Measurements from ENCODE around the gene MAP3K14.

Gene MAP3K14

GRCh38 chr17:45301674-45302073, 15.1 kb downstream of the MAP3K14 start:
- Mint-ChIP-seq H3K9me3 (no peaks in the 10 kb centered on the region), H3K27me3 (ENCODE audit: low read depth, poor library complexity) (peaks cover 2% of the 10 kb centered on the region), H3K27ac (no peak overlapping the region), H3K4me1 (peaks cover 42% of the 10 kb centered on the region), H3K36me3 (ENCODE audit: low read depth) (peaks cover 7% of the 10 kb centered on the region), H3K4me3 (no peak overlapping the region)
- DNase-seq, result no peak
- TF ChIP-seq CTCF (IDR thresholded peaks at IDR 0.05), result no peak

GRCh38 chr17:45300060-45300751, 16.6 kb downstream of the MAP3K14 start:
- Mint-ChIP-seq H3K36me3 (ENCODE audit: low read depth) (peaks cover 10% of the 10 kb centered on the region), H3K4me1 (peaks cover 31% of the 10 kb centered on the region), H3K27ac (peak overlapping the region; percentile 17), H3K9me3 (no peaks in the 10 kb centered on the region), H3K4me3 (no peak overlapping the region), H3K27me3 (ENCODE audit: low read depth, poor library complexity) (peaks cover 2% of the 10 kb centered on the region)
- no peak for DNase-seq
- no peak for TF ChIP-seq CTCF (IDR thresholded peaks at IDR 0.05)

DNA sequence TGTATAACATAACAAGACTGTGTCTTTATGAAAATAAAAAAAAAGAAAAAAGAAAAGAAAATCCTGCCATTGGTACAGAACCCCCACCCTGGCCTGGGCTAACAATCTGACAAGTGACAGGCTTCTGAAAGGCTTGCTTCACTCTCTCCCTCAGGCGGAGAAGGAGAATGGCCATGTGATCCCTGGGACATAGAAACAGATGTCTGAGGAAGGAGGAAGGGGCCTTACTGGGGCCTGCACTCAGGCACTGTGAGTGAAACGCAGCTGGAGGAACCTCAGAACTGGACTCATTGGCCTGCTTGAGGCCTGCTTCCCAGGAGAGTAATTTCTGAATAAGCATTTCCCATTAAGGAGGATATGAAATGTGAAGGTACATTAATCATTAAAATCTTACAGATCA, 17.5 kb downstream of the MAP3K14 start:
- Mint-ChIP-seq H3K27ac (peak overlapping the region; percentile 39), H3K4me1 (peaks cover 28% of the 10 kb centered on the region), H3K9me3 (no peaks in the 10 kb centered on the region), H3K4me3 (no peak overlapping the region), H3K27me3 (ENCODE audit: low read depth, poor library complexity) (peaks cover 2% of the 10 kb centered on the region), H3K36me3 (ENCODE audit: low read depth) (peaks cover 7% of the 10 kb centered on the region)
- DNase-seq, result no peak
- TF ChIP-seq CTCF (IDR thresholded peaks at IDR 0.05), result no peak

GRCh38 chr17:45298546-45299285, 18.1 kb downstream of the MAP3K14 start:
- Mint-ChIP-seq H3K27ac (peak overlapping the region; percentile 19), H3K27me3 (ENCODE audit: low read depth, poor library complexity) (peaks cover 2% of the 10 kb centered on the region), H3K4me3 (no peak overlapping the region), H3K9me3 (no peaks in the 10 kb centered on the region), H3K4me1 (peaks cover 35% of the 10 kb centered on the region), H3K36me3 (ENCODE audit: low read depth) (peaks cover 5% of the 10 kb centered on the region)
- no peak for DNase-seq
- no peak for TF ChIP-seq CTCF (IDR thresholded peaks at IDR 0.05)

DNA sequence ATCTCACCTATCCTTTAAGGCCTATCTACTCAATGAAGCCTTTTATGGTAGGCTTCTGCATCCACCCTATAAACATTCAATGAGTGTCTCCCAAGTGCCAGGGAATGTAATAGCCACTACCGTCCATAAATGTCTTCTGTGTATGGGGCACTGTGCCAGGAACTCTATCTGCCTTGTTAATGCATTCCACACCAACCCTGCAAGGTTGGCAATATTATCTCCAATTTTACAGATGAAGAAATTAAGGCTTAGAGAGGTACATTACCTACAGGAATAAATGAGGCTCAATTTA, 20.0 kb downstream of the MAP3K14 start:
- Mint-ChIP-seq H3K36me3 (ENCODE audit: low read depth) (peaks cover 5% of the 10 kb centered on the region), H3K4me3 (no peak overlapping the region), H3K27ac (no peak overlapping the region), H3K27me3 (ENCODE audit: low read depth, poor library complexity) (peaks cover 2% of the 10 kb centered on the region), H3K9me3 (no peaks in the 10 kb centered on the region), H3K4me1 (peaks cover 42% of the 10 kb centered on the region)
- TF ChIP-seq CTCF (IDR thresholded peaks at IDR 0.05), result no peak
- DNase-seq, result no peak
